GM21360 (cell line): ENCODE measurements around the gene RPS29.
"Not testable (repeated sequence)": the region's sequence is repeated elsewhere in the genome, so short reads cannot be mapped to it uniquely, and the experiment has no call there.

Experiments
- ATAC-seq: cut with Tn5 transposase; IDR thresholded peaks from one replicate; pipeline ENCODE4 v1.9.1; 2021; ENCODE audit warnings: mild to moderate bottlenecking, moderate library complexity; ENCODE audit not compliant: unreplicated experiment

RPS29 gene

DNA sequence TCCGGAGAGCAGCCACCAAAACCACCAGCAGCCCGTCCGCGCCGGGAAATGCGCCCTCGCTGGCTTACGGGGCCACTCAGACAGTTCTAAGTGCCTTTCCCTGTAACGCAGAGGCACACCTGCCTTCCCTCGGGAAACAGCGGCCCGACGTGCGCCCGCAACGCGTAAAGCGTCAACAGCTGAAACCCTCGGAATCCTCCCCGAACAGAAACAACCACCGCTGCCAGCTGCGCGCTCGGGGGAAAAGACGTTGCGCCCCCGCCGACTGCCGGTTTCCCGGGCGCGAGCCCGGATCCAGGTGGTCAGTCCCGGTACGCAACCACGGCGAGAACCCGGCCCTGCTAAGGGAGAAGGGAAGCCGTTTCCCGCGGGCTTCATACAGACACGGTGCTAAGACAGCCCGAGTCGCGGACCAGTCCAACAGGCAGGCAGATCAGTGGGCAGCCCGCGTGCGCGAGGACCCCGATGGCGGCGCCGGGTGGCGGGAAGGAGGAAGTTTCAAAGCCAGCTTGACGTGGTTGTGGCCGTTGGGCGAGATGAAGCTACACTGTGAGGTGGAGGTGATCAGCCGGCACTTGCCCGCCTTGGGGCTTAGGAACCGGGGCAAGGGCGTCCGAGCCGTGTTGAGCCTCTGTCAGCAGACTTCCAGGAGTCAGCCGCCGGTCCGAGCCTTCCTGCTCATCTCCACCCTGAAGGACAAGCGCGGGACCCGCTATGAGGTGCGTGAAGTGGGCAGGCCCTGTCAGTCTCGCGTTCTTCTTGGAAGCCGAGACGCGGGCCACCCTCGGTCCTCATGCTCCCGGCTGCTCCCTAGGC lies 12.5 kb upstream of the RPS29 start, which contains the start of gene LRR1:
LRR1 (plus strand) TSS at position 456 of the 816 bp plus-strand sequence; CDS start at position 537, 81 bp downstream.
- ATAC-seq, result peak; percentile 39

- ATAC-seq, result no peak
Observed at GRCh38 chr14:49598189-49598484, 12.0 kb upstream of the RPS29 start.

DNA sequence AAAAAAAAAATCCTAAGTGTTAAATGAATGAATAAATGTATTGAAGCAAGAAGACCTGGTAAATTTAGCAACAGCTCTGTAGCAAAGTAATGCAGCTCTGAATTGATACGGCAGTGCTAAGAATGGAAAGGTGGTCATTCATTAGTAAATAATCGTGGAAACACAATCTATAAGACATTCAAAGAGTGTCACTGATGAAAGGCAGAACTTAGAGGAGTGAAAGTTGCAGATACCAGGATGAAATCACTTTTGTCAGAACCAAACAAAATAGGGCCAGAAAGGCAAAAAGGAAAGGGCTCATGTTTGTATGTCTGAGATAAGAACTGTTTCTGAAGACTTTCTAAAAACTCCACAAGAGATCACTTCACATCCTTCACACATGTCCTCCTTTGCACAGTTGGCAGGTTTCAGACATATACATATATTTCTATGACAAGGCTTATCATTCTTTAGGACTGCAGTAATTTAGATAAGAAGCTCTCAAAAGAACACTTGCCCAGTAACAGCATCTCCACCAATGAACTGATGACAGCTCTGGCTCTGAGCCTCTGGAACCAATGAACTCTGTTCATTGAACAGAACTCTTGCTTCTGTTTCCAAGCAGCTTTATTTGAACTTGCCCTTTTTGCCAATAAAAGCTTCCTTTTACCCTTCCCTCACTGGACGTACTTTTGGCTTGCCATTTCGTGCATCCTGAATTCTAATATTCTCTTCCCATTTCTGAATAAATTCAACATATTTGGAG lies 8.3 kb upstream of the RPS29 start:
- ATAC-seq, result peak; percentile 23

- peak; percentile 30 for ATAC-seq
Observed at GRCh38 chr14:49593016-49593415, 6.8 kb upstream of the RPS29 start.

DNA sequence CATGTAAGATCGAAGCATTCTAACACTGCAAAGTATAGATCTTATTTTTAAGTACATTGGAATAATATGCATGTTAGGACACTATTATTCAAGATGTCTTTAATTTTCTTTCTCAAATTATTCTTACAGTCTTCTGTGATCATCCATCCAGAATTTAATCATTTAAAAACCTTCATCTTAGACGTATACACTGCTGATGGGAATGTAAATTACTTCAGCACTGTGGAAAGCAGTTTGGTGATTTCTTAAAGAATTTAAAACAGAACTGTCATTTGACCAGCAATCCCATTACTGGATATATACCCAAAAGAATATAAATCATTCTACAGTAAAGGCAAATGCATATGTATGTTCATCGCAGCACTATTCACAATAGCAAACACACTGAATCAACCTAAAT lies 3.2 kb upstream of the RPS29 start:
- no peak for ATAC-seq

DNA sequence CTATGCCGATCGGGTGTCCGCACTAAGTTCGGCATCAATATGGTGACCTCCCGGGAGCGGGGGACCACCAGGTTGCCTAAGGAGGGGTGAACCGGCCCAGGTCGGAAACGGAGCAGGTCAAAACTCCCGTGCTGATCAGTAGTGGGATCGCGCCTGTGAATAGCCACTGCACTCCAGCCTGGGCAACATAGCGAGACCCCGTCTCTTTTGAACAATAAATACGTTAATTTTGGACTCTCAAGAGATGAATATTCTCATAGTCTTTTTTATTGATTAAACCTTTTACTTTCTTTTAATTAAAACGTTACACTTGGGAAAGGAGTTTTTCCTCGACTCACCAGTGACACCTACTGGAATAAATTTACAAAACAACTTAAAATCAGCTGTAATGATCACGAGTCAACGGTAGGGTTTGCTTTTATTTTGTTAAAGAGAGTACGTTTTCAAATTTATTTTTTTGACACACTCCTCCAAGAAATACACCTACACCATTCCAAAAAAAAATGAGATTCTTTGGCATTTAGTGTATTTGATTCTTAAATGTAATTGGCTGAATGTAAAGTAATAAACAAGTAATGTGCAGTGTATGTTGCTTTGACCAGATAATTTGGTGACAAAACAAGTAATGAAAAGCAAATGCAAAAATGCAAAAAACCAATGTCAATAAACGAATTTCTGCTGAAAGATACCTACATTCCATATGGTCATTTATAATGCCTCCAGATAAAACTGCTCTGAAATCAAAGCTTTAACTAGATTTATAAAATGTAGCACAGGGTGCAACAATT lies 687 bp upstream of the RPS29 start:
- ATAC-seq, result peak; percentile 35

GRCh38 chr14:49584981-49585640 lies 1.1 kb downstream of the RPS29 start:
- not testable (repeated sequence) for ATAC-seq

- no peak for ATAC-seq
Observed at GRCh38 chr14:49584058-49584457, 2.1 kb downstream of the RPS29 start.

DNA sequence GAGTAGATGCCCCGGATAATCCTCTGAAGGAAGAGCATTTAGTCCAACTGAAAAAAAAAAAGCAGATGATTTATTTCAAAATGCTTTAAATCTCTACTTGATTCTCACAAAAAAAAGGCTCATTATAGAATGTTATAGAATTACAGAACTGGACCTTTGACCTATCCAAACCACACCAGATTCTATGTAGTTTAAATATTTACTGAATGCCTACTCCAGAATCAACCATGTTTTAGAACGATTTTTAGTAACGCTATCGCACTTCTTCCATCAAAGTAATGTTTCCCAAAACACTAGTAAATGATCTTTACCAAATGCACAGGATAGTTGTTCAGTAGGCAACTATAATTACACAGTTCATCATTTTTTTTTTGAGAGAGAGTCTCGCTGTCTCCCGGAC lies 2.6 kb downstream of the RPS29 start:
- ATAC-seq, result no peak

DNA sequence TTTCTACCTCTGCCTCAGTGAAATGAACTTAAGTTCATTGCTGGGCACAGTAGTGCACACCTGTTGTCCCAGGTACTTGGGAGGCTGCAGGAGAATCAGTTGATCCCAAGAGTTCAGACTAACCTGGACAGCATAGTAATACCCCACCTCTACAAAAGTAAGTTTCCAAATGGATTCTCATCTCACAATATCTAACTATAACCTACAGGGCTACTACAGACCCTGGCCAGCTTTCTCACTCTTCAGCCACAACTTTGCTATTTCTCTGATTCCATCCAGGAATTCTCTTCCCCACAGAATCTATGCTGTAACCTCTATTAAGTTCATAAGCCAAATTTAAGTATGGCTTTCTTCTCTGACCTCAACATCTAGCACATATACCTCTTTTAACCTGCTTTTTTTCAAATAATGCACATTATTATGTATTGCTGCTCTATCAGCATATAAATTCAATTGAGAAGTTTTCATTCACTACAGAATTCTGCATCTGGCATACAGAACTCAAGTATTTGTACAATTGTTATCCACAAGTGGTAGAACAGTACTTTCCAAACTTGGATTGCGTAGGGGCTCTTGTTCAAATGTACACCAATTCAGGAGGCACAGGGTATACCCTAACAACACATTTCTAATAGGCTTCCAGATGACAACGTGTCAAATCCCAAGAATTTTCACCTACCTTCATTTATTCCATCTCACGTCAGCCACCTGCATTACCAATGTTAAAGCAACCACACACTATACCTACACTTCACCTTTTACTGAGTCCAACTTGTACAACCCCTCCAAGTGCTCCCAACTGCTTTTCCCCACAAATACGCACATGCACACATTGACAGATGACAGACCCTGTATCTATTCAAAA lies 3.8 kb downstream of the RPS29 start:
- no peak for ATAC-seq

GRCh38 chr14:49581209-49582112 lies 4.7 kb downstream of the RPS29 start:
- ATAC-seq, result no peak

DNA sequence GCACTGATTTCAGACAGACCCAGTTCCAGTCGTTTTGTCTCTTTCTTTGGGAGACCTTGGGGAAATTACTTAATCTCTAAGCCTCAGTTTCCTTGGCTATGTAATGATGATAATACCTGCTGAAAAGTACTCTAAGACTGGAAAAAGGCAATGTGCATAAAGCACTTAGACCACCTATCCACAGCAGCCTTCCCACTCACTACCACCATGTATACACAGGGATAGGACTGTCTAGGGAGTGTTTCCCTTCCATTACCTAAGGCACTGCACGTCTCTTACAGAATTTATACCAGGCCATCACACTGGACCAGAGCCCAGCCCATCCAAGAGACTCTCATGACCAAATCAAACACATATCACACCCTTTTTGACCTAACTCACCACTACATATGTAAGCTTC lies 6.3 kb downstream of the RPS29 start:
- no peak for ATAC-seq

- ATAC-seq, result no peak
Observed at GRCh38 chr14:49578141-49578540, 8.0 kb downstream of the RPS29 start.

- no peak for ATAC-seq
Observed at GRCh38 chr14:49574038-49574437, 12.1 kb downstream of the RPS29 start.

DNA sequence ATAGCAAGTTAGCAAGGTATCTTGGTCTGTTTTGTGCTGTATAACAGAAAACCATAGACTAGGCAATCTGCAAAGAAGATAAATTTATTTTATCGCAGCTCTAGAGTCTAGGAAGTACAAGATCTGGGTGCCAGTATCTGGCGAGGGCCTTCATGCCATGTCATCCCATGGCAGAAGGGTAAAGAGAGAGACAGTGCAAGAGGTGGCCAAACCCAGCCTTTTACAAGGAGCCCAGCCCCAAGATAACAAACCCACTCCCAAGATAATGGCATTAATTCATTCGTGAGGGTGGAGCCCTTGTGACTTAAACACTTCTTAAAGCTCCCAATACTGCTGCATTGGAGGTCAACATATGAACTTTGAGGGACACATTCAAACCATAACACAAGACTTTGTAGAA lies 16.9 kb downstream of the RPS29 start:
- ATAC-seq, result no peak

GRCh38 chr14:49566714-49567113 lies 19.5 kb downstream of the RPS29 start:
- no peak for ATAC-seq

- ATAC-seq, result no peak
Observed at GRCh38 chr14:49559979-49560768, 26.0 kb downstream of the RPS29 start.

GRCh38 chr14:49553892-49554291 lies 32.3 kb downstream of the RPS29 start:
- ATAC-seq, result no peak
